GM21576 (cell line): ENCODE measurements around the gene TGFB1.
"Not testable (repeated sequence)": the region's sequence is repeated elsewhere in the genome, so short reads cannot be mapped to it uniquely, and the experiment has no call there.

Experiments
- ATAC-seq: cut with Tn5 transposase; IDR thresholded peaks from one replicate; pipeline ENCODE4 v1.9.1; 2021; ENCODE audit warnings: mild to moderate bottlenecking, moderate library complexity; ENCODE audit not compliant: unreplicated experiment

The TGFB1 gene

DNA sequence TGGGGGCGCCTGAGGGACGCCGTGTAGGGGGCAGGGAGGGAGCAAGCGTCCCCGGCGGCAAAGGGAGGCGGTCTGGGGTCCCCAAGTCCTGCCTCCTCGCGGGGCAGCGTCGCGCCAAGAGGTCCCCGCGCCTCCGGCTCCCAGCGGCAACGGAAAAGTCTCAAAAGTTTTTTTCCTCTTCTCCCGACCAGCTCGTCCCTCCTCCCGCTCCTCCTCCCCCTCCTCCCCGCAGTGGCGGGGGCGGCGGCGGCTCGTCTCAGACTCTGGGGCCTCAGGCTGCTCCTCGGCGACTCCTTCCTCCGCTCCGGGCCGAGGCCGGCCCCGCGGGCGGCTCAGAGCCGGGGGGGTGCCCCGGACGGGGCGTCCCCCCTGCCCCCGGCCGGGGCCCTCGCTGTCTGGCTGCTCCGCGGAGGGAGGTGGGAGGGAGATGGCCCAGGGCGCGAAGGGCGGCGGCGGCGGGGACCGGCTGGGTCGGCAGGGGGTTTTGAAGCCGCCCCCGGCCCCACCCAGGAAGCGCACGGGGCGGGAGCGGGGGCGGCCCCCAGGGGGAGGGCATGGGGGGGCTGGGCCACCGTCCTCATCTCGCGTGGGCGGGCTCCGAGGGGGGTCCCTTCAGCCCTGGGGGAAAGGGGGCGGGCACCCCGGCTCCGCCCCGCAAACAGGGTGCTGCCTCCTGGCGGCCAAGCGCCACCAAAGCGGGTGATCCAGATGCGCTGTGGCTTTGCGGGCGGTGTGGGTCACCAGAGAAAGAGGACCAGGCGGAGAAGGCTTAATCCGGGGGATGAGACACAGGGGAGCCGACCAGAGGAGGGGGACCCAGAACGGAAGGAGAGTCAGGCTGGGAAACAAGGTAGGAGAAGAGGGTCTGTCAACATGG lies at the start of gene TGFB1:
TGFB1 (minus strand) TSS at position 457 of the 877 bp plus-strand sequence. CDS start 878 bp downstream, outside the sequence.
- ATAC-seq, result peak; percentile 43

DNA sequence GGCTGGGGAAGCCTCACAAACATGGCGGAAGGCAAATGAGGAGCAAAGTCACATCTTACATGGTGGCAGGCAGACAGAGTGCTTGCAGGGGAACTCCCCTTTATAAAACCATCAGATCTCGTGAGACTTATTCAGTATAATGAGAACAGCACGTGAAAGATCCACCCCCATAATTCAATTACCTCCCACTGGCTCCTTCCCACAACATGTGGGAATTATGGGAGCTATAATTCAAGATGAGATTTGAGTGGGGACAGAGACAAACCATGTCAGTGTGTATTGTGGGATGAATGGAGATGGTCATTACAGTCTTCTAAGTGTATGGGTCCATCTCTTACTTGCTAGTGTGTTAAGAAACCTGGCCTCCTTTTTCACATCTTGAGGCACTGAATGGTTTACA lies 48.3 kb upstream of the TGFB1 start:
- no peak for ATAC-seq

DNA sequence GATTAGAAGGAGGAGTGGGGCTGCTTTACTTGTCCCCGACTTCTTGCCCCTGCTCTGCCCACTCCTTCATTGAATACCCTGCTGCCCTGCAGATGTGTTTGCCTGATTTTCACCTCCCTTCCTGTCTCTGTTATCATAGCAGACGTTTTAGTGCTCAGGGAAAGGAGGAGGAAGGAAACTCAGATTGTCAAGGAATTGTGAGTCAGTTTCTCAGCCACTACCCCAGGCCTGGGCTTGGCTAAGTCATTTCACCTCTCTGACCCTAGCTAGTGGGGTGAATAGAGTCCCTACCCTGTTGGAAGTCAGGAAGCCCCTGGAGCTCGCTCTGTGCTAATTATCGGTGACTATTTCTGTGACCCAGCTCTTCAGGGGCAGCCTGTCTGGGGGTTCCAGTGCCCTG lies 47.8 kb upstream of the TGFB1 start:
- ATAC-seq, result no peak

DNA sequence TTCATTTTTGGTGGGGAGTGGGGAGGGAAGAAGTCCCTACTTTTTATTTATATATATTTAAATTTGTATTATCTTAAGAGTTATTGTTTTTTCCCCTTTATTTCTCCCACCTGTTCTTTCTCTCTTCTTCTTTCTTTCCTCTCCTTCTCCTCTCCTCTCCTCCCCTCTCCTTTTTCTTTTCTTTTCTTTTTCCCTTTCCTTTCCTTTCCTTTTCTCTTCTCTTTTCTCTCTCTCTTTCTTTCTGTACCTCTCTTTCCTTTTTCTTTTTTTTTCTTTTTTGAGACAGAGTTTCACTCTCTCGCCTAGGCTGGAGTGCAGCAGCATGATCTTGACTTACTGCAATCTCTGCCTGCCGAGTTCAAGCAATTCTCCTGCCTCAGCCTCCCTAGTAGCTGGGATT lies 45.8 kb upstream of the TGFB1 start:
- no peak for ATAC-seq

DNA sequence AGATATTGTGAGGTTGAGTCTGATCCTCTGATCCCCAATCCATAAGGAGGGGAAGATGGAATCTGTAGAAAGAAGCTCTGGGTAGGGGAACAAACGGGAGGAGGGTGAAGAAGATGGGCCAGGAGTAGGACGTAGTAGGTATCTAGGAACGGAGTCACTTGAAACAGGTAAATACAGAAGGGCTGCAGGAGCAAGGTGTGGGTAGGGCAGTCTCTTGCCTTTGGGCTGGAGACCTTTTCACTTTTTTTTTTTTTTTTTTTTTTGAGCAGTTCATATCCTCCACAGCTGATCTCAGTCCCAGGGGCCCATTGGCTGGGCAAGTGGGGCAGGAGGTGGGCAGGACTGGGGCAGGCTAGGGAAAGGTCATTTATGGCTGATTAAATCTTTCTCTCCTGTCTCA lies 45.4 kb upstream of the TGFB1 start:
- no peak for ATAC-seq

DNA sequence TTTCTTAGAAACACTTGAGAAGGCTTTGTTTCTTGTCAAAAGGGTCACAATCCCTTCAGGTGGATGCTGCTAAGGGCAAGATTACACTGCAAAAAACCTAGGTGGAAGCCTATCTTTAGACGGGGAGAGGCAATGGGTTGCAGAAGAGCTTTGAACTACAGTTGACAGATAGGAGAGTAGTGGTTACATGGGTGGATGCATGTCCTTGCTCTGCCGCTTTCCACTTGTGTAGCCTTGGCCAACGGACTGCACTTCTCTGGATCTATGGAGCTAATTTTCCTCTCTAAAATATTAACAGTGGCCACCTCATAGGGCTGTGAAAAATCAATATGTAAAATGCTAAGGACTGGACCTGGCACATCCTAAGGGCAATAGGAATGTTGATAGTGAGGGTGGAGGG lies 44.9 kb upstream of the TGFB1 start:
- ATAC-seq, result no peak

DNA sequence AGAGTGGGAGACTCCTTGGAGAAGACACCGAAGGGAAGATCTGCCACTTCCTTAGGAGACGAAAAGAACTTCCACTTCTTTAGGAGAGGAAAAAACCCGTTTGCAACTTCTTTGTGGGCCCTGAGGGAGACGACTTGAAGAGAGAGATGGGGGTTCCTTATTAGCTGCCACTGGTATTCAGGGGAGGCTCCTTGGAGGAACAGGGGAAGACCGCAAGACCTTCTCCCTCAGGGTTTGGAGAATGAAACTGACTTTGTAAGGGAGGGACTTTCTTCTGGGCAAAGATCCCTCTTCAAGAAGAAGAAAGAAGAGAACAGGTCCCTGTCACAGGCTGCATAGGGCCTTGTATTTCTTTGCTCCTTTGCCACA lies 44.3 kb upstream of the TGFB1 start:
- no peak for ATAC-seq

DNA sequence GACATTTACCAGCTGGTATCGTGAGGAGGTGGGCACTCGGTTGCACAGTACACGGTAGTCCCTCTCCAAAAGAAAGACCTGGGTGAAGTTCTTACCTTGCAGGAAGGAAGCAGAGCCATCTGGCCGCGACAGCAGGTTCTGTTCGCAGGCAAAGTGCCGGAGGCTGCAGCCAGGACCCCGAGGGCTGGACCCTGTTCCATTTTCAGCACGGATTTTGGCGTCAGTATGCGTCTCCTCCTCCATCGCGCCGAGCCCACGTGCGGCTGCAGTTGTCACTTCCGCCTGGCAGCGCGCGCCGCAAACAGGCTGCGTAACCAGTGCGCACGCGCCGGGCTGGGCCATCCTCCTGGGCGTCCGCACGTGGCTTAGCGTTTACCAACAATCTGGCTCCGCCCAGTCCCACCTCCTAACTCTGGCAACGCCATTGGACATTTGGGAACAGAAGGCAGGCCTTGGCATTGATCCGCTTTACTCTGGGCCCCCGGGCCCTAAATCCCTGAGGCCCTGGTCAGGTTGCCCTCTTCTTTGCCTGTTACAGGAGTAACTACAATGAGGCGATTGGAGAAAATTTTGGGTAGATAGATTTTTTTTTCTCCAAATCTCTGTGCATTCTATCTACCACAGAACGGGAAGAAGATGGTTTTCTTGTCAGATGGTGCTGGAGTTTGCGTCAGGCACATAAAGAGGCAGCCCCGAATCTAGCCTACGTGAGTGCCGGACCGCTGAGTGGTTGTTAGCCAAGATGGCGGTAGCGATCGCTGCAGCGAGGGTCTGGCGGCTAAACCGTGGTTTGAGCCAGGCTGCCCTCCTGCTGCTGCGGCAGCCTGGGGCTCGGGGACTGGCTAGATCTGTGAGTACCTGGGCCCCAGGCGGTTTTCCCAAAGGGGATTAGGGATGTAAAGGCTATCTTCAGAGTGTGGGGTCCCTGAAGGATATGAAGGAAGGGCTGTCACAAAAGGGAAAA lies 43.6 kb upstream of the TGFB1 start, which contains the start of the genes BCKDHA and EXOSC5:
BCKDHA (plus strand) TSS at position 733 of the 964 bp plus-strand sequence; CDS start at position 743, 10 bp downstream.
EXOSC5 (minus strand) TSS at position 274 of the 964 bp plus-strand sequence; CDS start at position 243, 31 bp downstream.
- peak; percentile 91 for ATAC-seq

DNA sequence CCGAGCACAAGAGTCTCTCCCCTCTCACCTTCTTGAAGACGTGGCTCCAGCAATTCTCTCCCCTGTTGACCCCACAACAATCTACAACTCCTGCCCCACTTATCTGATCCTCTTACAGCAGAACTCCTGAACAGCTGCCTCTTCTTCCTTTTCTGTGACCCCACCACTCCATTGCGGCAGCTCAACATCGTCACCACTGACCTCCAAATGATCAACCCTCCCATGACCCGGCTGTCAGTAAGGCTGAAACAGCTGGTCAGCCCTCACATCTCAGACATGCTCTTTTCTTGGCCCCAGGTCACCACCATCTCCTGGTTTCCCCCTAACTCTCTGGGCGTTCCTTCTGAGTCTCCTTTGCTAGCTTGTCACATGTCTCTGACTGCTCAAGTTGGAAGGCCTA lies 41.6 kb upstream of the TGFB1 start:
- no peak for ATAC-seq

DNA sequence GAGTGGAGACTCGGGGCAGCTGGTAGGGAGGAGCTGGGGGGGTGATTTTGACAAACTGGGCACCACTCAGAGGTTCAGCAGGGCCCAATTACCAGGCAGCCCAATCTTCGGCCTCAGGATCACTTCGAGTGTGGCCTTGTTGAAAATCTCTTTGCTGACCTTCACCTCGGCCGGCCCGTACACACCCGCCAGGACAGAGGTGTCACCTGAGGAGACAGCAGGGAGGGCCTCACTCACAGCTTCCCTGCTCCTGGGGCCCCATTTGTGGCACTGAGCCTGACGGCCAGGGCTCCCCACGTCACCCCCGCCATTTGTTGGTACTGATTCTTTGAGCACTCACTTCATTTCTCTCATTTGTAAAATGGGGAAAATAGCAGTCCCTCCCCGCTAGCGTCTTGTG lies 39.1 kb upstream of the TGFB1 start:
- no peak for ATAC-seq

DNA sequence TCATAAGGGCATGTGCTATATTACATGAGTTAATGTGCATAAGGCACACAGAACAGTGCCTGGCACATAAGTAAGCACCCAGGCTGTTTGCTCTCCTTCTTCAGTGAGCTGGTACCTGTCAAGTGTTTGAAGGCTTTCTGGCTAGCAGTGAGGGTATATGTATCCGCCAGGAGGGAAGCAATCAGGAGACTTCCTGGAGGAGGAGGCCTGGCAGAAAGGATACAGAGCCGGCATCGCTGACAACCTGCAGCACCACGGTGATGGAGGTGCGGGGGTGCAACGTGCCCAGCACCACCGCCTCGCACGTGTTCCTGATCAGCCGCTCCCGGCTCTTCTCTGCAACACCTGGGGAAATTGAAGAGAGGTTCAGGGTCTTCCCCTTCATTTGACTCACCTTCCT lies 37.9 kb upstream of the TGFB1 start:
- no peak for ATAC-seq

DNA sequence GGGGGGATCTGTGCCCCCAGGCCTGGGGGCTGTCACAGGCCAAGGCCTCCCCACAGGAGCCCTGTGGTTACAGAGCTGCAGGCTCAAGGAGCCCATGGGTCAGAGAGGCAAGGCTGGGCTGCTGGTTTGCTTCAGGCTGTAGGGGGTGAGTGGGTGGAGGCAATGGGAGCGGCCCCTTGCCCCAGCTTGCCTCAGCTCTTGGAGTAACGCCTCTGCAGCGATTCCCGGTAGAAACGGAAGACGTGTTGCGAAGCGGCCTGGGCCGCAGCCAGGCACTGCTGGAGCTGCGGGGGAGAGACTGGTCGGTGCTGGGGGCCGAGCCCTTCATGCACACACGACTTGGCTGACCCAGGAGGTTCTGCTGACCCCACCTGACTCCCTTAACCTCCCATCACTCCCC lies 32.7 kb upstream of the TGFB1 start:
- no peak for ATAC-seq

DNA sequence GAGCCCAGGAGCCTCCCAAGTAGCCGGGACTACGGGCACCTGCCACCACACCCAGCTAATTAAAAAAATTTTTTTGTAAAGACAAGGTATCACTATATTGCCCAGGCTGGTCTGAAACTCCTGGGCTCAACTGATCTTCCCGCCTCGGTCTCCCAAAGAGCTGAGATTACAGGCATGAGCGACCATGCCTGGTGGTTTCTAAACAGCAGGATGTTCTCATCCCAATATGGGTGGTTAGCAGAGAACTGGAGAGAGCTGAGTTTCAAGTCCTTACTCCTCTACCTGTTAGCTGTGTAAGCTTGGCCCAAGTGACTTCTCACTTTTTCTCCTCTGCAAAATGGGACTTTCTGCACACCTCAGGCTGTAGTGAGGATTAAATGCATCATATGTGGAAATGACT lies 30.6 kb upstream of the TGFB1 start:
- no peak for ATAC-seq

DNA sequence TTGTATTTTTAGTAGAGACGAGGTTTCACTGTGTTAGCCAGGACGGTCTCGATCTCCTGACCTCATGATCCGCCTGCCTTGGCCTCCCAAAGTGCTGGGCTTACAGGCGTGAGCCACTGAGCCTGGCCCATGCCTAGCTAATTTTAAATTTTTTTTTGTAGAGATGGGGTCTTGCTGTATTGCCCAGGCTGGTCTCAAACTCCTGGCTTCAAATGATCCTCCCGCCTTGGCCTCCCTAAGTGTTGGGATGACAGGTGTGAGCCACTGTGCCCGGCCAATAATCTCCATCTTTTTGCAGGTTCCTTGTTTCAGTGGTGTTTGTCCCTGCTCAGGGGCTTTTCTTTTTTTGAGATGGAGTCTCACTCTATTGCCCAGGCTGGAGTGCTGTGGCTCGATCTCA lies 27.8 kb upstream of the TGFB1 start:
- not testable (repeated sequence) for ATAC-seq

DNA sequence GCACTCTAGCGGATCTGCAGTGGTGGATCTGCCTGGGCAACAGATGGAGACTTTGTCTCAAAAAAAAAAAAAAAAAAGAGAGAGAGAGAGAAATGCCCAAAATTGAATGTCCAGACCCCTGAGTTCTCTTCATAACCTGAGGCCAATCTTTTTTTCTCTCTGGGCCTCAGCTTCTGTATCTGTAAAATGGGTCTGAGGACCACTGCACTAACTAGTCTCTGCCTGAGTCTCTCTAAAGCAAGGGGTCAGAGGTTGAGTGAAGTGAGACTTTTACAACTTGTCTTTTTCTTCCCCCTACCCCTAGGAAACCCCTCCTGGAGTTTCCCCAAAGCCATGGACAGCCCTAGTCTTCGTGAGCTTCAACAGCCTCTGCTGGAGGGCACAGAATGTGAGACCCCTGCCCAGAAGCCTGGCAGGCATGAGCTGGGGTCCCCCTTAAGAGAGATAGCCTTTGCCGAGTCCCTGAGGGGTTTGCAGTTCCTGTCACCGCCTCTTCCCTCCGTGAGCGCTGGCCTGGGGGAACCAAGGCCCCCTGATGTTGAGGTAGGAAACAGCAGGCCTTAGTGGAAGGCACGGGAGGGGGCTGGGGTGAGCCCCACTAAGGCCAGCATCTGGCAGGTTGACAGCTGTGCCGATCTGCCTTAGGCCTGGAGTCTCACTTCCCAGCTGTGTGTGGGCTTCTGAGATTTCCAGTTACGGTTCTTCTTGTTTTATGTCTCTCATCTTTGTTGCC lies 24.4 kb upstream of the TGFB1 start:
- ATAC-seq, result no peak

DNA sequence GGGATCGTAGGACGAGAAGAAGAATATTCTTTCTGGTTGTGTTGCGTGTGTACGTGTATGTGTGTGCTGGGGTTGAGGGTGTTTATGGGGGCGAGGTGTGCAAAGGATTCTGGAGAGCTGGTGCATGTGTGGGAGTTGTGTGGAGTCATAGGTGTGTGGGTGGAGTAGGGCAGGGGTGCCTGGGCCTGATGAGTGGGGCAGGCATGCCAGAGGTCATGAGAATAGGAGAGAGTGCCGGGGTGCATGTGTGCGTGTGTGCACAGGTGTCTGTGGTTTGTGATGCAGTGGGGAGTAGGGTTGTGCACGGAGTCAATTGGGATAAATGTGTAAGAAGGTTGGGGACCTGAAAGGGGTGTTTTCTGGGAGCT lies 23.3 kb upstream of the TGFB1 start:
- no peak for ATAC-seq

DNA sequence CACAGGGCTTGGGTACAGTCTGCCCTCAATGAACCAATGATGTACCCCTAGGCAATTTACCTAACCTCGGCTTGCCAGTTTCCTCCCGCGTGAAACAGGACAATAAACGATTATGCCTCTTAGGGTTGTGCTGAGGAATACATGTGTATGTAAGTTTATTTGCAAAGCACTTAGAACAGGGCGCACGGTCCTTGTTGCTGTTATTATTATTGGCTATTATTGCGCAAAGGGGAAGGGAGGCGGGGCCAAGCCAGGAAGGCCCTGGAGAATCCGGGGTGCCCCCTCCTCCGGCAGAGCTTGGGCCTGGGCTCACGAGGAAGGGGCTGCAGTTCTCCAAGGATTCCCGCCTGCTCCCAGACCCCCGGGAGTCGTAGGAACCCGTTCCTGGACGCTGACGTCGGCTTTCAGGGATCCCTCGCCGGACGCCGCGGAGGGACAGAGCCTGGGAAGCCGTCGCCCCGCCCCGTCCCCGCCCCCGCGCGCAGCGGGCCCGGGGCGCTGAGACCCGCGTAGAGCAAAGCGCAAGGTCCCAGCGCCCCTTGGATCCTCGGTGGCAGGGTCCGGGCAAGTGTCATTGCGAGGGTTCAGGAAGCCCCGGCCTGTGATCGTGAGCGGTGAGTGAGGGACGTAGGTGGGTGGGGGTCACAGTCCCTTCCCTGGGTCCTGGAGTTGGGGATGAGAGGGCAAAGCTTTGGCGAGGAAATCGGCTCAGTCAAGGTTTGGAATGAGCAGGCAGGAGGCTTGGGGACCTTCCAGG lies 22.7 kb upstream of the TGFB1 start, which contains the start of gene TMEM91:
TMEM91 (plus strand) TSS at position 293 of the 757 bp plus-strand sequence. CDS start 1,777 bp downstream, outside the sequence.
- no peak for ATAC-seq

DNA sequence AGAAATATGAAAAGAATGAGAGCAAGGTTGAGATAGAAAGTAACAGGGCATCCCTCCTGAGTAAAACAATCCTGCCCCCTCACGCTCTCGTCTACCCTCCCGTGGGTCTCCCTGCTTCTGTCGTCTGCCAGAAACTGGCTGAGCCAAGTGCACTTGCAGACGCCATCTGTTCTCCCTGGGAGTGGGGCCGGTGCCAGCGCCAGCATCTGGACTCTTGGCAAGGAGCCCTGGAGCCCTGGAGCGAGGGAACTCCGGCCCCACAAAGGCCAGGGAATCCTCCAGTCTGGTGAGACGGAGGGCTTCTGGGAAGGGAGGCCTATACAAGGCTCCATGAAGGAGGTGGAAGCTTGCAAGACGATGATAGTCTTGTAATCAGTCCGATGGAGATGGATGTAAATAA lies 20.3 kb upstream of the TGFB1 start:
- ATAC-seq, result no peak

DNA sequence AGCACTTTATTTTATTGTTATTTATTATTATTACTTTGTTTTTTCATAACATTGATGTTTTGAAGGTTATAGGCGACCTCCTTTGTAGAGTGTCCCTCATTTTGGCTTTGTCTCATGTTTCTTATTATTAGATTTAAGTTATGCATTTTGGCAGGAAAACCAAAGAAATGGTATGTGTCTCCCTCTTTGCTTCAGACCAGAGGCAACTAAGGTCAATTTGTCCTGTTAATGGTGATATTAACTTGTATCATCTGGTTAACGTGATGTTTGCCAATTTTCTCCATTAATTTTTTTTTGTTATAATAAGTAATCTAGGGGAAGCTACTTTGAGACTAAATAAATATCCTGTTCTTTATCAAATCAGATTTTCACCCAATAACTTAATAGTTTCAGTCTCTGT lies 18.8 kb upstream of the TGFB1 start:
- no peak for ATAC-seq

DNA sequence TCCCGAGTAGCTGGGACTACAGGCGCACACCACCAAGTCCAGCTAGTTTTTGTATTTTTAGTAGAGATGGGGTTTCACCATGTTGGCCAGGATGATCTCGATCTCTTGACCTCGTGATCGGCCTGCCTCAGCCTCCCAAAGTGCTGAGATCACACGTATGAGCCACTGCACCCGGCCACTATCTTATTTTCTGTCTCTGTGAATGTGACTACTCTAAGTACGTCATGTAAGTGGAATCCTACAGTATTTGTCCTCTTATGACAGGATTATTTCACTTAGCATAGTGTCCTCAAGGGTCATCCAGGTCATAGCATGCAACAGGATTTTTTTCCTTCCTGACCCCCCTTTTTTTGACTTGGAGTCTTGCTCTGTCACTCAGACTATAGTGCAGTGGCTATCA lies 17.8 kb upstream of the TGFB1 start:
- ATAC-seq, result no peak
